PC-9 (cell line): Measurements from ENCODE around the gene PPP2R3A. TPM values are rescaled to one million over a fixed set of nuclear protein-coding genes. Genes with fewer than 3 reads are reported as not detected.

ENCODE experiments used
- BruUV-seq: library from RNA; stranded (reverse); fragments of 400-500 nt; replicated peaks from 2 replicates; lab custom pipeline; 2021; lab: Mats Ljungman, UMichigan
- CTCF ChIA-PET: fragments of 300-600 bp; sonication (Branson Sonifier 250); formaldehyde crosslinking; loops from one replicate; lab custom pipeline; 2022; ENCODE audit warnings: antibody characterized with exemption; lab: Charles Lee
- POLR2A ChIA-PET: fragments of 300-600 bp; sonication (Branson Sonifier 250); formaldehyde crosslinking; loops from one replicate; lab custom pipeline; 2022; ENCODE audit warnings: antibody characterized with exemption; ENCODE audit not compliant: unreplicated experiment; lab: Charles Lee
- DNase-seq, 2 experiments: peaks; one replicate each; pipeline versions ENCODE4 v3.0.0 to v3.0.0-alpha.2; 2015 to 2022; ENCODE audit warnings: mixed read lengths in 1 of 2
- H2AFZ ChIP-seq: fragments of 200-600 bp; sonication (generic); 2 replicates; pipeline ENCODE4 v1.8.1; 2017; ENCODE audit warnings: antibody characterized with exemption
- H3F3A ChIP-seq: fragments of 200-600 bp; sonication (generic); 2 replicates; pipeline ENCODE4 v1.8.1; 2017; ENCODE audit warnings: antibody characterized with exemption, mild to moderate bottlenecking, low read depth; ENCODE audit not compliant: insufficient read depth
- H3K27ac ChIP-seq: fragments of 200-600 bp; sonication (generic); 2 replicates; pipeline ENCODE4 v1.6.1; 2016; ENCODE audit warnings: mixed run types
- H3K27me3 ChIP-seq: fragments of 200-600 bp; sonication (generic); 2 replicates; pipeline ENCODE4 v1.6.1; 2016; ENCODE audit warnings: low read depth, mixed run types; ENCODE audit not compliant: insufficient read depth
- H3K36me3 ChIP-seq: fragments of 200-600 bp; sonication (generic); 2 replicates; pipeline ENCODE4 v1.6.1; 2016; ENCODE audit warnings: low read depth, mixed run types
- H3K4me1 ChIP-seq: fragments of 200-600 bp; sonication (generic); replicated peaks from 2 replicates; pipeline ENCODE4 v1.6.1; 2016; ENCODE audit warnings: mixed run types; ENCODE audit not compliant: insufficient read depth
- H3K4me2 ChIP-seq: fragments of 200-600 bp; sonication (generic); 2 replicates; pipeline ENCODE4 v1.6.1; 2017; ENCODE audit warnings: mixed run types
- H3K4me3 ChIP-seq: fragments of 200-600 bp; sonication (generic); 2 replicates; pipeline ENCODE4 v1.6.1; 2016; ENCODE audit warnings: mixed run types
- H3K79me2 ChIP-seq: fragments of 200-600 bp; sonication (generic); 2 replicates; pipeline ENCODE4 v1.6.1; 2017; ENCODE audit warnings: low read depth, mixed run types
- H3K9me2 ChIP-seq: fragments of 200-600 bp; sonication (generic); 2 replicates; pipeline ENCODE4 v1.8.1; 2017; ENCODE audit warnings: mild to moderate bottlenecking; ENCODE audit not compliant: insufficient read depth
- H3K9me3 ChIP-seq: fragments of 200-600 bp; sonication (generic); 2 replicates; pipeline ENCODE4 v1.8.1; 2016; ENCODE audit warnings: low read depth; ENCODE audit not compliant: insufficient read depth
- H4K20me1 ChIP-seq: fragments of 200-600 bp; sonication (generic); 2 replicates; pipeline ENCODE4 v1.8.1; 2017; ENCODE audit not compliant: insufficient read depth
- CTCF ChIP-seq: fragments of 200-600 bp; sonication (generic); conservative IDR thresholded peaks from 2 replicates; pipeline ENCODE4 v1.6.1; 2017; ENCODE audit warnings: mixed run types, antibody characterized with exemption, mild to moderate bottlenecking, moderate library complexity
- EZH2 ChIP-seq: fragments of 200-600 bp; sonication (generic); IDR thresholded peaks from 2 replicates; pipeline ENCODE4 v1.8.0; 2017; ENCODE audit warnings: antibody characterized with exemption, low read depth
- intact Hi-C: fragments of 100-400 bp; cut with micrococcal nuclease; formaldehyde crosslinking; loops from one replicate; pipeline ENCODE4 v1.10.0; 2022; ENCODE audit not compliant: unreplicated experiment
- total RNA-seq: library from RNA; stranded (reverse); gene quantifications from 2 replicates; pipeline ENCODE4 v1.2.3, GENCODE V29; 2021

Gene PPP2R3A
- total RNA-seq, 1 experiment from 2014 or later: 42.6 TPM

GRCh38 chr3:136171097-136171542 is 205.6 kb downstream of the PPP2R3A start:
- Histone ChIP-seq H3K79me2 (peaks cover 100% of the 10 kb centered on the region), H3K27ac (peak overlapping the region; percentile 53), H3K4me1 (no peaks in the 10 kb centered on the region), H3K4me2 (no peak overlapping the region), H3K9me3 (no peaks in the 10 kb centered on the region), H3K9me2 (no peaks in the 10 kb centered on the region), H3K27me3 (no peaks in the 10 kb centered on the region), H4K20me1 (peaks cover 75% of the 10 kb centered on the region), H3F3A (peaks cover 14% of the 10 kb centered on the region; the same call in 1 of the 2 replicates), H2AFZ (no peak overlapping the region), H3K36me3 (no peaks in the 10 kb centered on the region), H3K4me3 (no peak overlapping the region)
- no peak for DNase-seq
- ChIA-PET POLR2A (interaction anchor here (0.7 to 1.2 kb wide), 3 partner anchors 25 to 1773 kb away, joined by 3 to 9 read pairs (median 3); partner anchors contain the start of gene MSL2), CTCF (no interaction called here)
- BruUV-seq: no TSS peak
- TF ChIP-seq EZH2 (no peak), CTCF (no peak)
- intact Hi-C loops: no loop called here

- Histone ChIP-seq H3K79me2 (peaks cover 100% of the 10 kb centered on the region), H3K4me1 (no peaks in the 10 kb centered on the region), H3K4me3 (no peak overlapping the region), H3K36me3 (no peaks in the 10 kb centered on the region), H2AFZ (no peak overlapping the region), H3K27me3 (no peaks in the 10 kb centered on the region), H4K20me1 (peaks cover 75% of the 10 kb centered on the region), H3K9me2 (no peaks in the 10 kb centered on the region), H3K9me3 (no peaks in the 10 kb centered on the region), H3K4me2 (no peak overlapping the region), H3K27ac (no peak overlapping the region), H3F3A (peaks cover 8% of the 10 kb centered on the region; the same call in 1 of the 2 replicates)
- ChIA-PET POLR2A (no interaction called here), CTCF (no interaction called here)
- no peak for DNase-seq
- no TSS peak for BruUV-seq
- intact Hi-C loops: no loop called here
- TF ChIP-seq CTCF: no peak
- TF ChIP-seq EZH2: no peak
Measured at GRCh38 chr3:136173939-136174490, 208.5 kb downstream of the PPP2R3A start.

GRCh38 chr3:136177876-136178275 is 212.3 kb downstream of the PPP2R3A start:
- Histone ChIP-seq H3K79me2 (peaks cover 99% of the 10 kb centered on the region), H3K27me3 (no peaks in the 10 kb centered on the region), H3K27ac (no peak overlapping the region), H3K9me3 (no peaks in the 10 kb centered on the region), H3K4me1 (peaks cover 6% of the 10 kb centered on the region), H2AFZ (no peak overlapping the region), H4K20me1 (peaks cover 90% of the 10 kb centered on the region), H3K36me3 (no peaks in the 10 kb centered on the region), H3F3A (no peaks in the 10 kb centered on the region; the same call in 1 of the 2 replicates), H3K9me2 (no peaks in the 10 kb centered on the region), H3K4me2 (no peak overlapping the region), H3K4me3 (no peak overlapping the region)
- ChIA-PET POLR2A (no interaction called here), CTCF (no interaction called here)
- TF ChIP-seq EZH2 (no peak), CTCF (no peak)
- intact Hi-C loops: no loop called here
- no peak for DNase-seq
- BruUV-seq: no TSS peak
